ENCODE data around the gene RNF224.

Gene RNF224

DNA sequence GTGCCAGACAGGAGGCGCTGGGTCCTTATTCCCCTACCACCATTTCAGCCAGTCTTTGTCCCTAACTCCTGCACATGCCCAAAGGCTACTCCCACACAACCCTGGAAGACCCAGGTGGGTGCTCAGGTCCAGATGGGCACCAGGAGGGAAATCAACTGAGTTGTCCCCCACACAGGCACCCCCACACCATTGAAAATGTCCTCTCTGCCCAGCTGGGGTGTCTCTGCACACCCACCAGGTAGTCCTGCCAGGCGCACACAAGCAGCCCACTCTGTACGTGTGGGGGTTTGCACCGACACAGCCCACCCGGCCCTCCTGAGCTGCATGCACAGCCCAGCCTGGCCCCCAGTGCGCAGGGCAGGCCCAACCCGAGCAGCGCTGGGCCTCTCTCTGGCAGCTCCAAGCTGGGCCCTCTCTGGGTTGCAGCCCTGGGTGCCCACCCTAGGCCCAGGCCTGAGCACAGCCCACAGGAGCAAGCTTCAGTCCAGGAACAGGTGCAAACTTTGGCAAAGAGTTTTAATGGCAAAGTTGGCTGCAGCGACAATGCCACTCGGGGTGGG is 7.5 kb upstream of the RNF224 start:
- H3K4me1 ChIP-seq = no peaks in the 10 kb centered on the region
- no peak overlapping the region for H3K27ac ChIP-seq

DNA sequence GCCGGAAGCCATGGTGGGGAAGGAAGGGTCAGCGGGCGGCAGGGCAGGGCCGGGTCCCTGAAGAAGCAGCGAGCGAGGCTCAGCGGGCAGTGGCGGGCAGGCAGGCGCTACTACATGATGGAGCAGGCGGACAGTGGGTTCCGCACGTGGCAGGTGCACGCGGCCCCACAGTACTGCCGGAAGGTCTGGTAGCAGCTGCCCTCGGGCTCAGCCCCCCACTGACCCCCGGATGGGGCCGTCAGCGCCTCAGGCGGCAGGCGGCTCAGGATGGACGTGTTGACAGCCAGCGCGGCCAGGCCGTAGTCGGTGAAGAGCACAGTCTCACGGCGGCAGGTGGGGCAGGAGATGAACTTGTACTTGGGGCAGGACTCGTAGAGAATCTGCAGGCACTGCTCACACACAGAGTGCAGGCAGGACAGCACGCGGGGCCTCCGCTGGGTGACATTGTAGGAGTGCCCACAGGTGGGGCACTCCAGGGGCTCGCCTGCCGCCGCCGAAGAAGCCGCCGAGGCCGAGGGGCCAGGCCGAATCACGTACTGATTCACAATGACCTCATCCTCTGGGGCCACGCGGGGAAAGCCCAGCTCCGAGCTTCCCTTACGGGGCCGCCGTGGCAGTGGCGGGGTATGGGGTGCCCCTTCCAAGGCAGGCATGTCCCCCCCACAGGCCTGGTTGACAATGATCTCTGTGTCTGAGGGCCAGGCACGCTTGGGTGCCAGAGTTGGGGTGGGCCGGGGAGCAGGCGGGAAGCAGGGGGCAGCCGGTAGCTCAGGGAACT is 6.8 kb upstream of the RNF224 start:
- Histone ChIP-seq H3K4me1 (no peaks in the 10 kb centered on the region), H3K36me3 (ENCODE audit: control insufficient read depth, insufficient read depth, low read length) (no peaks in the 10 kb centered on the region), H3K27me3 (ENCODE audit: control insufficient read depth, insufficient read depth, low read length) (no peaks in the 10 kb centered on the region), H3K79me2 (no peaks in the 10 kb centered on the region), H3K4me2 (ENCODE audit: low read length) (no peak overlapping the region), H3K27ac (no peak overlapping the region), H3K9me3 (ENCODE audit: control insufficient read depth, low read length) (no peaks in the 10 kb centered on the region), H2AFZ (no peak overlapping the region), H3K9ac (no peak overlapping the region), H3K4me3 (ENCODE audit: low read depth, low read length) (no peak overlapping the region)
- TF ChIP-seq, protein P1, sequence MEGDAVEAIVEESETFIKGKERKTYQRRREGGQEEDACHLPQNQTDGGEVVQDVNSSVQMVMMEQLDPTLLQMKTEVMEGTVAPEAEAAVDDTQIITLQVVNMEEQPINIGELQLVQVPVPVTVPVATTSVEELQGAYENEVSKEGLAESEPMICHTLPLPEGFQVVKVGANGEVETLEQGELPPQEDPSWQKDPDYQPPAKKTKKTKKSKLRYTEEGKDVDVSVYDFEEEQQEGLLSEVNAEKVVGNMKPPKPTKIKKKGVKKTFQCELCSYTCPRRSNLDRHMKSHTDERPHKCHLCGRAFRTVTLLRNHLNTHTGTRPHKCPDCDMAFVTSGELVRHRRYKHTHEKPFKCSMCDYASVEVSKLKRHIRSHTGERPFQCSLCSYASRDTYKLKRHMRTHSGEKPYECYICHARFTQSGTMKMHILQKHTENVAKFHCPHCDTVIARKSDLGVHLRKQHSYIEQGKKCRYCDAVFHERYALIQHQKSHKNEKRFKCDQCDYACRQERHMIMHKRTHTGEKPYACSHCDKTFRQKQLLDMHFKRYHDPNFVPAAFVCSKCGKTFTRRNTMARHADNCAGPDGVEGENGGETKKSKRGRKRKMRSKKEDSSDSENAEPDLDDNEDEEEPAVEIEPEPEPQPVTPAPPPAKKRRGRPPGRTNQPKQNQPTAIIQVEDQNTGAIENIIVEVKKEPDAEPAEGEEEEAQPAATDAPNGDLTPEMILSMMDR (IDR thresholded peaks at IDR 0.05) = no peak

More for the DNA sequence above, 7.5 kb upstream of the RNF224 start:
- Histone ChIP-seq H3K4me2 (ENCODE audit: low read length) (no peak overlapping the region), H3K36me3 (ENCODE audit: control insufficient read depth, insufficient read depth, low read length) (no peaks in the 10 kb centered on the region), H3K9ac (no peak overlapping the region), H2AFZ (no peak overlapping the region), H3K27me3 (ENCODE audit: control insufficient read depth, insufficient read depth, low read length) (no peaks in the 10 kb centered on the region), H3K9me3 (ENCODE audit: control insufficient read depth, low read length) (no peaks in the 10 kb centered on the region), H3K79me2 (no peaks in the 10 kb centered on the region), H3K4me3 (ENCODE audit: low read depth, low read length) (no peak overlapping the region)
- TF ChIP-seq, protein P1 (IDR thresholded peaks at IDR 0.05) = no peak

DNA sequence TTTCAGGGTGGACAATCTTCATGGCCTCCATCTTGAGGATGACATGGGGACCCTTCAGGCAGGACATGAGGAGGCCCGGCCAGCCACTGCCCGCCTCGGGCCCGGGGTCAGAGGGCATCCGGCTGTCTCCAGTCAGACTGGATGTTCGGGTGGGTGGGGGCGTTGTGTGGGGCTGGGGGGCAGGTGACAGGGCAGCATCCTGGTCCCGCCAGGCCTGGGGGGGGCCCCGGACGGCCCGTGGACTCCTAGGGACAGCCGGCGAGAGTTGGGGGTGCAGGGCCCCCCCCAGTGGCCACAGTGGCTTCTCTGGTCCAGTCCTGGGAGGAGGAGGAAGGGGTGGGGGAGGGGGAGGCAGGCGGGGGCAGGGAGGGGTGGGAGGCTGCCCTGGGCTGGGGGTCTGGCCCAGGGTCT is 6.2 kb upstream of the RNF224 start:
- H3K4me2 ChIP-seq (ENCODE audit: low read length) = no peak overlapping the region
- no peaks in the 10 kb centered on the region for H3K27me3 ChIP-seq (ENCODE audit: control insufficient read depth, insufficient read depth, low read length)
- no peaks in the 10 kb centered on the region for H3K9me3 ChIP-seq (ENCODE audit: control insufficient read depth, low read length)
- H3K4me1 ChIP-seq = no peaks in the 10 kb centered on the region
- H2AFZ ChIP-seq = no peak overlapping the region
- TF ChIP-seq, protein P1 (IDR thresholded peaks at IDR 0.05) = no peak
- no peaks in the 10 kb centered on the region for H3K36me3 ChIP-seq (ENCODE audit: control insufficient read depth, insufficient read depth, low read length)
- H3K9ac ChIP-seq = no peak overlapping the region
- H3K4me3 ChIP-seq (ENCODE audit: low read depth, low read length) = no peak overlapping the region
- no peak overlapping the region for H3K27ac ChIP-seq
- no peaks in the 10 kb centered on the region for H3K79me2 ChIP-seq

DNA sequence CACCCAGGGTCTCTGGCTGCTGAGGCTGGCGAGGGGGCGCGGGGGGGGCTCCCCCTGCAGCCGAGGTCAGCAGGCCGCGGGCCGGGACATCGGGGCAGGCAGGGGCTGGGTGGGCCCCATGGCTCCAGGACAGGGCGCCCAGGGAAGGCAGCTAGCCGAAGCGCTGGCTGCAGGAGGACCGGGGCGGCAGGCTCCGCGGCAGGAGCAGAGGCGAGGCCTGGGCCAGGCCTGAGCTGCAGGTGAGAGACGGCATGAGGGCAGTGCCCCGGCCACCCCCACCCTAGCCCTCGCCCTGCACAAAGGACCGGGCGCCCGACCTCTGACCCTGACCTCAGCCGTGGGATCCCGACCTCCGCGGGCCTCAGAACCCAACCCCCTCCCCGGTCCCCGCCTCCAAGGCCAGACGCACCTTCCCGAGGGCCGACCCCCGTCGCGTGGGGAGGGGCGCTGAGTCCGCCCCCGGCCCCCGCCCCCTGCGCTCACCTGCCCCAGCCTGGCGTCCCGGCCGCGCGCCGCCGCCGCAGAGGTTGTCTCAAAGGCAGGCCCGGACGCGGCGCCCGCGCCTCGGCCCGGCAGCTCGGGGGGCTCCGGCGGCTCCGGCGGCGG is 5.7 kb upstream of the RNF224 start:
- Histone ChIP-seq H3K27ac (no peak overlapping the region), H3K36me3 (ENCODE audit: control insufficient read depth, insufficient read depth, low read length) (no peaks in the 10 kb centered on the region), H3K27me3 (ENCODE audit: control insufficient read depth, insufficient read depth, low read length) (no peaks in the 10 kb centered on the region), H3K4me3 (ENCODE audit: low read depth, low read length) (peak overlapping the region; percentile 44), H3K4me1 (peaks cover 2% of the 10 kb centered on the region), H3K79me2 (no peaks in the 10 kb centered on the region), H3K9me3 (ENCODE audit: control insufficient read depth, low read length) (no peaks in the 10 kb centered on the region), H2AFZ (no peak overlapping the region), H3K9ac (no peak overlapping the region), H3K4me2 (ENCODE audit: low read length) (peak overlapping the region; percentile 72)
- TF ChIP-seq, protein P1 (IDR thresholded peaks at IDR 0.05) = no peak
